Stromal cell of bone marrow (primary cell): ENCODE measurements around the gene ZGLP1.

Experiments used
- DNase-seq: peaks from one replicate; pipeline ENCODE4 v3.0.0-alpha.2; 2012; ENCODE audit warnings: low read depth

ZGLP1 gene

DNA sequence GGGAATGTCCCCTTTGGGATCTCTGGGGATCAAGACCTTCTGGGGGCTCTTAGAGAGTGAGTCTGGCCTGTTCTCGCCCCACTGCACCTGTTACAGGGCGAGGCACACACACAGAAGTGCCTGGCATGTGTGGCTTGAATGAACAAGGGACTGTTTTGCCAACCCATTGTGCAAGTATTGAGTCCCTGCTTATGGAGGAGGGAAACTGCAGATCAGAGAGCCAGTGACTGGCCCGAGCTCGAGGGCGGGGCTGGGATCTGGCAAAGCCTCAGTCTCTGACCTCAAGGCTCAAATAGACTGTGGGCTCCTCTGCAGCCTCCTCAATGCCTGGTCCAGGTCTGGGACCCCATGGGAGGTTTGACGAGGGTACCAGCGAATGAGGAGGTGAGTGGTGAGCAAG is 18.2 kb upstream of the ZGLP1 start:
- DNase-seq, result no peak

DNA sequence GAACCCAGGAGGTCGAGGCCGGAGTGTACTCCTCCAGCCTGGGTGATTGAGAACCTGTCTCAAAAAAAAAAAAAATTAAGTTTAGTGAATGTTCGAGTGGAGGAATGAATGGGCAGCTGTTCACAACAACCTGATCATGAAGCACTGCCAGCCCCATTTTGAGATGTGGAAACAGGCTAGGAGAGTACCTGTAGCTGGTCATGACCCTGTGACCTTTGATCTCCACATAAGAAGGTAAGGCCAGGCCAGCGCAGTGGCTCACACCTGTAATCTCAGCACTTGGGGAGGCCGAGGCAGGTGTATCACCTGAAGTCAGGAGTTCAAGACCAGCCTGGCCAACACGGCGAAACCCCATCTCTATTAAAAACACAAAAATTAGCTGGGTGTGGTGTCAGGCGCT is 16.1 kb upstream of the ZGLP1 start:
- DNase-seq, result no peak

DNA sequence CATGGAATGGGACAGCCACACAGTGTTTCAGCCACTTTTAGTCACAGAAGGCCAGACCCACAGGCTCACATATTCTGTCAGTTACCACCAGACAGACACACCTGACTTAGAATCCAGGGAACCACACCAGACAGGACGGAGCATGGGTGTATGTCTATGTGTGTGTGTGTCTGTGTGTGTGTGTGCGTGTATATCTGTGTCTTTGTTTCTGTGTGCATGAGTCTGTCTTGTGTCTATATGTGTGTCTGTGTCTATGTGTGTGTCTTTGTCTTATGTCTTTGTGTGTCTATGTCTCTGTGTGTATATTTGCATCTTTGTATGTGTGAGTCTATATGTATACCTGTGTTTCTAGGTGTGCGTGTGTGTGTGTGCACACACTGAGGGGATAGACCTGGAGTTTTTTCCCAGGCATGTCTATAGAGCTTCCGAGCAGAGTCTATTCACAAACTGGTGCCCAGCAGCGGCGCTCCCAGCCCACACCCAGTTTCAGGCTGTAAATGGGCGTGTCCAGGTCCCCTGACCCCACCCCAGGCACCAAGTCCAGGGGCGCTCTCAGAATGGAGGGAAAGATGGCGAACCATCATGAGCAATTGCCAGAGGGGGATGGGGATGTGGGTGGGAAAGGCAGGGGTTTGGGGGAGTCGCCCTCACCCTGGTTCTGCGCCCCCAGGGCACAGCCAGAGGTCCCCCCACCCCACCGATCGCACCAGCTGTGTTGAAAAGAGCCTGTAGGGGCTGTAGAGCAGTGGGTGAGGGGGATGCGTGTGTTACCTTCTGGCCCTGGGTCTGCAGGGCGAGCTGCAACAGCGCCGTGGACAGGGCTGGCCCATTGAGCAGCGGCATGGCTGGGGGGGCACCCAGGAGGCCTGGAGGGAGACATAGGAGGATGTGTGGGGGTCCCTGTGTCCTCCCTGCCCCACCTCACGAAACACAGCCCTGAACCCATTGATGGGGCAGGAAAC is 12.5 kb upstream of the ZGLP1 start:
- no peak for DNase-seq

DNA sequence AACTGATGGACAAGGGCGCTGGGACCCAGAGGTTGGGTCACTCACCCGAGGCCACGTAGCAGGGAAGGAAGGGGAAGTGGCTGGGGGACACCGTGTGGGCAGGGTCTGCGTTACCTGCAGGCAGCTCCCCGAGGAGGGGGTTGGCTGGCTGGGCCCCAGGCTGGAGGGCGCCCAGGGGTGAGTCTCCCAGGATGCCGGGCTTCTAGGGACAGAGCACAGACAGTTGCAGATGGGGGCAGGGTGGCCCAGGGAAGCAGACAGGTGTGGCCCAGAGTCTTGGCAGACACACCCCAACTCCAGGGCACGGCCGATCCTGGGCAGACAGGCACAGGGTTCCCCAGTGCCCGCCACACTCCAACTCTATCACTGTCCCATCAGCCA is 11.8 kb upstream of the ZGLP1 start:
- DNase-seq, result no peak

DNA sequence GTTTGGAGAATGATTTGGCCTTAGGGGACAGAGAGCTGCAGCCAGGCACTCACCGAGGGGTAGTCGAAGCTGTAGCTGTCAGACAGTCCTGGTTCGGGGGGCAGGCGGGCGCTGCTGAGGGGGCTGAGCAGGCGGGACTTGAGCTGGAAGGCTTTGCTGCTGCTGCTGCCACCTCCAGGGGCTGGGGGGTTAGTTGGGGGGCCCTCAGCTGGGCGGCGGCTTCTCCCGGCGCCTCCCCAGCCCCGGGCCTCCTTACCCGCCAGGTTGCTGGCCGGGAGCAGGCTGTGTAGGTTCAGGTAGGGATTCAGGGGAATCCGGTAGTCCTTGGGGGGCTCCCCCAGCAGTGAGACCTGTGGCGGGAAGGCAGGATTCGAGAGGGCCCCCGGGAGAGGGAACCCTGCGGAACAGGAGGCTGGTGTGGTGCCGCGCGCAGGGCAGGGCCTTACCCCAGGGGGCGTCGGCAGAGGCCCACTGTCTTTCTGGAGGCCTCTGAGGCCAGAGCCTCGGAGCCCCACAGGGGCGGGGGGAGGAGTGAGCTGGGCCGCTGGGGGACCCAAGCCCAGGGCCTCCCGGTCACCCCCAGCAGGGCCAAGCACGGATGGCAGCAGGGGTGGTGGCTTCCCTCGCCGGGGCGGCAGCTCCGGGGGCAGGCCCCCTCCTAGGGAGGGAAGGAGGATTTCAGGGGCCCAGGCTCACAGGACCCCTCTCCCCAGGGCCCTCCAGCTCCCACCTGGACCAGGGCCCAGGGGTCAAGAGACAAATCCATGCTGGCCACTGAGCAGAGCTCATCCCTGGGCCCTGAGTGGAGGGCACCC is 11.2 kb upstream of the ZGLP1 start:
- DNase-seq, result no peak

DNA sequence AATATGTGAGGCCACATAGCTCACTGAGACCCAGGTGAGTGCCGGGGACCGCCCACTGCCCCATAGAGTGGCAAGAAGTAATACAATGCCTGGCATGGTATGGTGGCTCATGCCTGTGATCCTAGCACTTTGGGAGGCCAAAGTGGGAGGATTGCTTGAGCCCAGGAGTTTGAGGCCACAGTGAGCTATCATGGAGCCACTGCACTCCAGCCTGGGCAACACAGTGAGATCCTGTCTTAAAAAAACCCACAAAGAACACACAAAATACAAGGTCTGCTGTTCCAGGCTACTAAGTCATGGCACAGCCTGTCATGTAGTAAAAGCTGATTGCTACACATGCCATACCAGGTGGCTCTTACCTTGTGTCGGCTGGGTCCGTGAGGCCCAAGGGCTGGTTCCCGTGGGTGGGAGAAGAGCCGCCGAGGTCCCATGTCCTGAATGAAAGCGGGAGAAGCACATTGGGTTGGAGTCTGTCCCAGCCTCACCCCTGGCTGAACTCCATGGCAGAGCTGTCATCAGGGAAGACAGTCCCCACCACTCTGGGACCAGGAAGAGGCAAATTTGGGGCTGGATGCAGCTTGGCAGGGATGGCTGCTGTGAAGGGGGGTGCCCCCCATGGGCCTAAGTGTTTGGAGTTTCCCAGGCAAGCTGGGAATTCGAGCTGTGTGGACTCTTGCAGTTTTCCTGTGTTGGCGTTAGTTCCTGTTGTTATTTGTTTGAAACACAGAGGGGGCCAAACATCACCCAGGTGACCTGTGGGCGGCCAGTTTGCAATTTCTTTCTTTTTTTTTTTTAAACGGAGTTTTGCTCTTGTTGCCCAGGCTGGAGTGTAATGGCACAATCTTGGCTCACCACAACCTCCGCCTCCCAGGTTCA is 9.4 kb upstream of the ZGLP1 start:
- DNase-seq, result no peak

DNA sequence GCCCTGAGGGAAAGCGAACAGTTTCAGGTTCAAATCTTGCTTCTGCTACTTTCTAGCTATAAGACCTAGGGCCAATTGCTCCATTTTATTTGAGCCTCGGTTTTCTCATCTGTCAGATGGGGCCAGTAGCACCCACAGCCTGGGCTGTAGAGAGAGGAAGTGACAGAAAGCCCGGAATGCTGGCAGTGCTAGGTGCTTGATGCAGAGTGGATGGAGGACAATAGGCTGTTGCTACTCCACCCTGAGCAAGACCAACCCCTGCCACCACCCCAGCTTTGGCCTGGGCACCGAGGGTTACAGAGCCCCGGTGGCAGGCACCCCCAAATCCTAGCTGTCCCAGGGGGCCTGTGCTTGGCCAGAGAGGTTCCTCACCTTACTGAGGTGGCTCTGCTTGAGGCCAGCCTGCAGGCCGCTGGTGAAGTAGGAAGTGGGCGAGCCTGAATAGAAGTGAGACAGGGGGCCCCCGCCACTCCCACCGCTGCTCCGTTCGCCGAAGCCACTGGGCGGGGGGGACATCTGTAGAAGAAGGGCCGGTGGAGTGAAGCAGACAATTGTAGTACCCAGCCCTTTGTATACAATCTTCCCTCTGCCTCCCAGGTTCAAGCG is 8.3 kb upstream of the ZGLP1 start:
- no peak for DNase-seq

DNA sequence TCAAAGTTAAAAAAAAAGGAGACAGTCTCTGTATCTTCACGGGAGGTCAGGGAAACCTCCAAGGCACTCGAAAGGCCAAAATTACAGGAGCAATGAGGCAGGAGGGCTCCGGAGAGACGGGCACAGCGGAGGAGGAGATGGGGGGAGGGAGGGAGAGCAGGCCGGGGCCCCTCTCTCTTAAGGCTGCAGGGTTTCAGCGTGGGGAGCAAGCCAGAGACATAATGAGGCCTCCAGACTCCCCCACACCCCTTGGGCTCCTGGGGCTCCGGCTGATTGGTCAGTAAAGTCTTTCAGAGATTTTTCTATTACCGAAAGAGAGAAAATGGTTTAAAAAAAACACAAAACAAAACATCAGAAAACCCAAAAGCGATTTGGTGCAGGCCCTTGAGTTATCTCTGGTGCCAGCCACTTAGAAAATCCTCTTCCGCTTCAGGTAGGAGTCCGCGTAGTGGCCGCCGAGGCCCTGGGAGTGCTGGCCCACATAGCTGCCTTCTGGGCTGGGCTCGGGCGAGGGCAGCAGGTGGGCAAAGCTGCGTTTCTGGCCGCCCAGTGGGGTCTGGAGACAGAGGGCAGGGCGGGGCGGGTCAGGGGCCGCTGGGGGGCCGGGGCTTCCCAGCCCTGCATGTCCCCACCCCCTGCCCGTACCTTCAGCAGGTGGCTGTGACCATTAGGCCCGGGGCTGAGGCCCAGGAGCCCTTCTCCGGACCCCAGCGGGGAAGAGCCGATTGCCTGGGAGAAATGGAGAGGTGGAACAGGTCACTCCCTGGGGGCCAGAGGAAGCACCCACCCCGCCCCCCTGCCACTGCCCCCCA is 7.6 kb upstream of the ZGLP1 start:
- DNase-seq, result no peak

DNA sequence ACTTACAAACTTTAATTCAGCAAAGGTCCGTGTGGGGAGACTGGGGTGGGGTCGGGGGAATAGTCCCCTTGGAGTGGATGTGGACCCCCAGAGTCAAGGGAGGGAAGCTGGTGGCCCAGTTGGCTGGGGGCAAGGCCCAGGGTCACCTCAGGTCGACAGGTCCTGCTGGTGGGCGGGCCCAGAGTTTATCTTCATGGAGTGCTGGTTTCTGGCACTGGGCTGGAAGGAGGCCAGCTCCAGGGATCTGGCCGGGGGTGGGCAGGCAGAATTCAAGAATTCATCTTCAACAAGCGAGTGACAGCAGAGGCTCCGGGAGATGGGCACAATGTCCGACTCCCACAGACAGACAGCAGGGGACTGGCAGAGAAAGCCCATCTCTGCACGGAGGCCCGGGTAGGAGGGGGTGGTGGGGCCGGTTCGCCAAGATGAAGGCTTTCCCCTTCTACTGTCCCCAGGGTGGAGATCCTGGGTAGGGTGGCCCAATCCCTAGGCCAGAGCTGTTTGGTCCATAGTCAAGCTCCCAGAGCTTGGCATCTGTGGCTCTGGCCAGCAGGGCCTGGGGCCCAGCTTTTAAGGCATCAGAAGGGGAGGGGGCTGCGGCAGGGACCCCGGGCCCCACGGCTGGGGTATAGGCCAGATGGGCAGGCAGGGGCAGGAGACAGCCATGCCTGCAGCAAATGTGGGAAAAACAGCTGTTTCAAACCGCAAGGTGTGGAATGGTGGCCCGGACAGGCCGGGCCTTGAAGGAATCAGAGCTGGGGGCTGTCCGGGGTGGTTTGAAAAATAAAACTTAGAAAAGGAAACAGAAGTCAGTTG is 6.8 kb upstream of the ZGLP1 start:
- DNase-seq, result no peak

DNA sequence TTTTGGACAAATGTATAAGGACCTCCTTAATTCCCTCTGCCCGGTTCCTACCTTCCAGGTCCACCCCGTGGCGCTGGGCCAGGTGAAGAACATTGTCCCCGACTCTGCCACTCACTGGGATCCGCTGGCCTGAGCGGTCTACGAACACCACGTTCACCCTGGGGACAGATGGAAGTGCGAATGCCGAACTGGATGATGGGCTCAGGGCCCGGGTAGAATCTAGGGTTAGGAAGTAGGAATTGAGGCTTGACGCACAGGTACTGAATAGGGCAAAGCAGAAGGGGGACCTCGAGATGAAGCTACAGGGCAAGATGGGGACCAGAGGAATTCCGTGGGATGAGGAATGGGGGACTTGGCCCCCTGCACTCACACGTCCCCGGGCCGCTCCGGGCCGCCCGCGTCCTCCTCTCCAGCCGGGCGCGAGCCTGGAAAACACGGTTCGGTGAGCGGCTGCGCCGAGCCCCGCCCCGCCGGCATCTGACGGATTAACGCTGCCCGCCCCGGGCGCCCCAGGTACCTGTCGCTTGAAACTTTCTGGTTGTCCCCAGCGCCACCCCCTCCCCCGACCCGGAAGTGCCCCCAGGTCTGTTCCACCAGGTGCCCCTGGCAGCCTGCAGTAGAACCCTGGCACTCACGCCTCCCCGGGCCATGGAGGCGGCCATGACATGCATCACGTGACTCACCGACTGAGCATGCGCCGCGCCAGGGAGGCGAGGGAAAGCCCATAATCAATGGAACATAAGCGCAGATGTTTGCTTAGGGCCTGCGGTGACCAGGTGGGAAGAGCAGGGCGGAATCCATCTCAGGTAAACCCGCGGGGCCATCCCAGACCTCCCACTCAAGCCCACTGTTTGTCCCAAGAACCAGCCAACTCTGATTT is 6.0 kb upstream of the ZGLP1 start, which contains the start of gene FDX2:
Gene FDX2, minus strand, starts transcription at position 681 of the 880 bp plus-strand sequence. Its CDS starts 19 bp downstream, at position 662.
- peak; percentile 68 for DNase-seq

DNA sequence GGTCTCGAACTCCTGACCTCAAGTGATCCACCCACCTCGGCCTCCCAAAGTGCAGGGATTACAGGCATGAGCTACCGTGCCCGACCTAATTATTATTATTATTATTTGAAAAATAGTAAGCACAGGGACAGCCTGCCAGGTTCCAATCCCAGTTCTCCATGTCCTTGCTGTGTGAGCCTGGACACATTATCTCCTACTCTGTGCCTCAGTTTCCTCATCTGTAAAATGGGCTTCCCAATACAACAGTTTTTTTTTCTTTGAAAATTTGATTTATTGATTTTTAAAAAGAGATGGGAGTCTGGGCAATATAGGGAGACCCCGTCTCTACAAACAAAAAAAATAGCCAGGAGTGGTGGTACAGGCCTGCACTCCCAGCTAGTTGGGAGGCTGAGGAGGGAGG is 3.3 kb downstream of the ZGLP1 start:
- DNase-seq, result no peak

DNA sequence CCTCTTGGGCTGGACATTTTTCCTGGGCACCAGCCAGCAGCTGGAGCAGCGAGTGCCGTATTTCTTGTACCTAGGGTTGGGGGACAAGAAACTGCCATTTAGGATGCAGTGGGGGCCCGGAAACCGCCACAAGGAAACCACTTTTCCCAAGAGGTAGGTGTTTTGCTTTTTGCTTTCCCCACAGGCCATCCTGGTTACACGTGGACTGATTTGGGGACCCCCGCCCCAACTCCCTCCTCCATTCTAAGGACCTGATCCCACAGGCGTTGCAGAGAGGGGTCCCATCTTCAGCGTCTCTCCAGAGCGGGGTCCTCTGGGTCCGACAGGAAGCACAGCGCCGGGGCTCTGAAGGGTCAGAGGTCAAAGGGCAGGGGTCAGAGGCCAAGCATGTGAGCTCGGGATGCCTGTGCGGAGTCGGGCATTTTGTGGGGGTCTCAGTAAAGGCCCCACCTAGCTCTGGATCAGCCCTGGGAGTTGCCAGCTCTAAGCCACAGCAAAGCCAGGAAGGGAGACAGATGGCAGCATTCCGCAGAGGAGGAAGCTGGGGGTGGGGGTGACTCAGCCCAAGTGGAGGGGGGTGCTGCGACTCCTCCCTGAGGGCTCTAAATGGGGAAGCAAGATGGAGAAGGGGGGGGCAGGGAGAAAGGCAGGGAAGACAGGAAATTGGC is 4.3 kb downstream of the ZGLP1 start:
- DNase-seq, result no peak

DNA sequence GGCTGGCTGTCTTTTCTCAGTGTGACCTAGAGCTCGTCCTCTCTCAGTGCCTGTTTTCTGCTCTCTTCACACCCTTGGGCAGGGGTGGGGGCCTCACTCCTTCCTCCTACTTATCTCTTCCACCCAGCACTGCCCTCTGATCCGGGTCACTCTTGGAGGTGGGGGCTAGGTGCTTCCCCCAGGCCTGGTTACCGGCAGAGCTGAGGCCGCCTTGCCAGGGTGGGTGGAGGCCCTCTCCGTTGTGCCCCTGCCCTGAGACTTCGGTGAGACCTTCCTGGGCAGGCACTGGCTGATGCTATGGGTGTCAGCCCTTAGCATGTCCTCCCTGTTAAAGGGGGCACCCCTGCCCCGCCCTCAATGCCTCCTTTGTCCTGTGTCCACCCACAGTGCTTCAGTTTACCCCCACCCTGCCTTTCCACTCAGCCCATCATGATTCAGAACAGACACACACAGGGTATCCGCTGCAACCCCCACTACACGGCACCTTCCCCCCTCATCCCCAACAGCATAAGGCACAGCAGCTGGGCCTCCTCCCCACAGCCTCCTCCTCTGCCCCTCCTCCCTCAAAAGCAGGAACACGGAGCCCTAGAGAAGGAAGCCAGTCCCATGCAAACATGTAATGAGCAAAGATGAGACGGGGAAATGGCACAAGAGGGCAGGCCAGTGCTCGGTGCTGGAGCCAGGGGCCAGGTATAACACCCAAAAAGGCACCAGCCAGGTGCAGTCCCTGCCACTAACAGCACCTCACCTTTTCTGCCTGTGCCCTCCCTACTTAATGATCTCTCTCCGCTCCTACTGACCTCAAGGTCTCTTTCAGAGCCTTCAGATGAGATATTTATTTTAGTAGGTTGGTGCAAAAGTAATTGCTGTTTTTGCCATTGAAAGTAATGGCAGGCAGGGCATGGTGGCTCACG is 9.8 kb downstream of the ZGLP1 start:
- no peak for DNase-seq

DNA sequence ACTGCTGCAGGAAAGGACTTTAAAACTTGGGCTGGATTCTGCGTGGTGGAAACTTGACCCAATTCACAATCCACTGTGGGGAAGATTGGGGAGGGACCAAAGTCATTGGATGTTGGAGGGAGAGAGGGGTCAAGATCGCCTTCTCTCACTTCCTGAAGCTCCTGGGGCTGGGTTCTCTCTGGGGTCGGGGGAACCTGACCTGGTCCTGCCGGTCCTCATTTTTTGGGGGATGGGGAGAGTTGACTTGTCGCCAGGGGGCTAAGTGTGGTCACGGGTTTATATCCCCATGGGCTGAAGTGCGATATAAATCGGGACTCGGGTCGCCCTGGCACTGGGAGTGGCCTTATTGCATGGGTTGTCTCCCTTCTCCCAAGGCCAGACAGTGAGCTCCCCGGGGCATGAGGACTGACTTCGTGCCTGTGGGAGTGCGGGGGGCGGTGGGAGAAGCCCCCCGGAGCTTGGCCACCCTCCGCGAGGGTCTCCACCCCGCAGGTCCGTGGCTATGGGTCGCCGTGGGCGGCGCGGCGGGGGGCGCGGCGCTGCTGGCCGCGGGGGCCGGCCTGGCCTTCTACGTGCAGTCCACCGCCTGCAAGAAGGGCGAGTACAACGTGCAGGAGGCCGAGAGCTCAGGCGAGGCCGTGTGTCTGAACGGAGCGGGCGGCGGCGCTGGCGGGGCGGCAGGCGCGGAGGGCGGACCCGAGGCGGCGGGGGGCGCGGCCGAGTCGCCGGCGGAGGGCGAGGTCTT is 13.6 kb downstream of the ZGLP1 start:
- DNase-seq, result no peak

DNA sequence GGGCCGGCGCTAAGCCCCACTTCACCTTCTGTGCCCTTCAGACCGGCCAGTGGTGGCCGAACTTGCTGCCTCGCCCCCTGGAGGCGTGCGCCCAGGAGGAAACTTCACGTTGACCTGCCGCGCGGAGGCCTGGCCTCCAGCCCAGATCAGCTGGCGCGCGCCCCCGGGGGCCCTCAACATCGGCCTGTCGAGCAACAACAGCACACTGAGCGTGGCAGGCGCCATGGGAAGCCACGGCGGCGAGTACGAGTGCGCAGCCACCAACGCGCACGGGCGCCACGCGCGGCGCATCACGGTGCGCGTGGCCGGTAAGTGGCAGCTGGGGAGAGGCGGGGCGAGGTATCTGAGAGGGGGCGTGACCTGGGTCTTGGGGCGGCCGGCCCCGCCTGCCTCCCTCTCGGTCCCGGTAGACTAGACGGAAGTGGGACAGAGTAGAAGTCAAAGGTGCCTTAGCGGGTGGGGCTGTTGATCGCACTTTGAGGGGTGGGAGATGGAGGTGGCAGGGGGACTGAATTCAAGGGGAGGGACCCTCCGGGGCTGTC is 14.2 kb downstream of the ZGLP1 start:
- no peak for DNase-seq

DNA sequence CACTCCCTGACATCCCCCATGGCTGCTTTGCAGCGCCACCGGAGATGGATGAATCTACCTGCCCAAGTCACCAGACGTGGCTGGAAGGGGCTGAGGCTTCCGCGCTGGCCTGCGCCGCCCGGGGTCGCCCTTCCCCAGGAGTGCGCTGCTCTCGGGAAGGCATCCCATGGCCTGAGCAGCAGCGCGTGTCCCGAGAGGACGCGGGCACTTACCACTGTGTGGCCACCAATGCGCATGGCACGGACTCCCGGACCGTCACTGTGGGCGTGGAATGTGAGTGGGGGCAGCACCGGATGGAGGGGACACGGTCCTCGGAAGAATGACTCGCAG is 15.3 kb downstream of the ZGLP1 start:
- DNase-seq, result no peak
